CD14-positive monocyte (primary cell): ENCODE results near the gene OSBPL9. TPM values are rescaled to one million over a fixed set of nuclear protein-coding genes. Genes with fewer than 3 reads are reported as not detected.

Source experiments
- DNase-seq, 3 donors: peaks; one replicate each; pipeline ENCODE4 v3.0.0-alpha.2; 2011 to 2022
- H2AFZ ChIP-seq: 2 replicates; pipeline ENCODE4 v1.6.0; 2012; ENCODE audit warnings: mild to moderate bottlenecking, low read depth, low read length, inconsistent platforms; ENCODE audit not compliant: insufficient read depth, poor library complexity, severe bottlenecking
- H3K27ac ChIP-seq, 2 donors: 1 replicate in 1 of 2; 2 replicates in 1 of 2; pipeline ENCODE4 v1.5.1; 2012 to 2013; ENCODE audit warnings: low read length in 2 of 2, control low read depth in 1 of 2, inconsistent platforms in 1 of 2, low read depth in 1 of 2, mild to moderate bottlenecking in 1 of 2
- H3K27me3 ChIP-seq, 2 donors: one replicate each; pipeline versions ENCODE4 v1.6.0 to v1.6.1; 2011 to 2013; ENCODE audit warnings: low read length in 2 of 2; ENCODE audit not compliant: control insufficient read depth in 2 of 2, insufficient read depth in 2 of 2
- H3K36me3 ChIP-seq, 2 donors: replicated peaks in 1 of 2; 1 replicate in 1 of 2; 2 replicates in 1 of 2; pipeline versions ENCODE4 v1.5.1 to v1.6.1; 2012 to 2013; ENCODE audit warnings: low read length in 2 of 2, control low read depth in 1 of 2, inconsistent platforms in 1 of 2, mild to moderate bottlenecking in 1 of 2; ENCODE audit not compliant: insufficient read depth in 2 of 2, control insufficient read depth in 1 of 2
- H3K4me1 ChIP-seq, 2 donors: 1 replicate in 1 of 2; 2 replicates in 1 of 2; pipeline versions ENCODE4 v1.5.1 to v1.6.1; 2012 to 2013; ENCODE audit warnings: low read length in 2 of 2, control low read depth in 1 of 2, inconsistent platforms in 1 of 2, mild to moderate bottlenecking in 1 of 2, moderate library complexity in 1 of 2; ENCODE audit not compliant: insufficient read depth in 2 of 2, control insufficient read depth in 1 of 2
- H3K4me2 ChIP-seq: replicated peaks from 2 replicates; pipeline ENCODE3; 2012; ENCODE audit warnings: low read length, moderate library complexity, mild to moderate bottlenecking; ENCODE audit not compliant: poor library complexity, severe bottlenecking; ENCODE audit errors: extremely low read depth
- H3K4me3 ChIP-seq, 3 experiments: fragments of 200-600 bp in 1 of 3; sonication (generic) in 1 of 3; replicated peaks in 1 of 3; 1 replicate in 2 of 3; 2 replicates in 1 of 3; pipeline ENCODE4 v1.5.1; 2011 to 2013; ENCODE audit warnings: low read length in 3 of 3, mild to moderate bottlenecking in 3 of 3, control low read depth in 2 of 3, low read depth in 2 of 3, inconsistent platforms in 1 of 3, moderate library complexity in 1 of 3
- H3K79me2 ChIP-seq: 2 replicates; pipeline ENCODE4 v1.6.0; 2012; ENCODE audit warnings: mild to moderate bottlenecking, control low read depth, inconsistent platforms, low read length, moderate library complexity; ENCODE audit not compliant: insufficient read depth
- H3K9ac ChIP-seq: 2 replicates; pipeline ENCODE4 v1.6.0; 2017; ENCODE audit warnings: low read length, mild to moderate bottlenecking; ENCODE audit not compliant: insufficient read depth, poor library complexity, severe bottlenecking
- H3K9me3 ChIP-seq, 2 donors: replicated peaks in 1 of 2; 1 replicate in 1 of 2; 2 replicates in 1 of 2; pipeline versions ENCODE4 v1.5.1 to v1.6.1; 2012 to 2013; ENCODE audit warnings: low read length in 2 of 2, control low read depth in 1 of 2; ENCODE audit not compliant: control insufficient read depth in 1 of 2, insufficient read depth in 1 of 2
- H4K20me1 ChIP-seq: 2 replicates; pipeline ENCODE4 v1.6.0; 2012; ENCODE audit warnings: mild to moderate bottlenecking, low read length, control low read depth, moderate library complexity; ENCODE audit not compliant: insufficient read depth
- H3K27ac Mint-ChIP-seq, 7 donors: one replicate each; pipeline ENCODE4 v1.8.0; 2020; ENCODE audit warnings: mild to moderate bottlenecking in 7 of 7, mixed read lengths in 7 of 7, moderate library complexity in 6 of 7, inconsistent platforms in 2 of 7
- H3K27me3 Mint-ChIP-seq, 3 donors: one replicate each; pipeline ENCODE4 v1.8.0; 2021 to 2022; ENCODE audit warnings: low read depth in 3 of 3, mild to moderate bottlenecking in 3 of 3, mixed read lengths in 3 of 3, moderate library complexity in 3 of 3, inconsistent platforms in 1 of 3
- H3K36me3 Mint-ChIP-seq, 2 donors: one replicate each; pipeline ENCODE4 v1.8.0; 2020; ENCODE audit warnings: mixed read lengths in 2 of 2, inconsistent platforms in 1 of 2, mild to moderate bottlenecking in 1 of 2
- H3K4me1 Mint-ChIP-seq: one replicate; pipeline ENCODE4 v1.8.0; 2020; ENCODE audit warnings: mild to moderate bottlenecking, mixed read lengths
- H3K4me3 Mint-ChIP-seq, 2 donors: one replicate each; pipeline ENCODE4 v1.8.0; 2020; ENCODE audit warnings: mild to moderate bottlenecking in 2 of 2, mixed read lengths in 2 of 2, moderate library complexity in 1 of 2
- H3K9me3 Mint-ChIP-seq, 7 donors: one replicate each; pipeline ENCODE4 v1.8.0; 2020 to 2022; ENCODE audit warnings: mixed read lengths in 7 of 7, mild to moderate bottlenecking in 6 of 7, moderate library complexity in 6 of 7, inconsistent platforms in 2 of 7
- WGBS: methylation state at CpG from one replicate; pipeline ENCODE4 v1.1.5; 2013; ENCODE audit warnings: missing lambda C conversion rate; ENCODE audit not compliant: insufficient coverage; 5-methylcytosine and 5-hydroxymethylcytosine counted together
- intact Hi-C, 2 donors: fragments of 100-400 bp; cut with micrococcal nuclease; formaldehyde crosslinking; loops; one replicate each; pipeline versions ENCODE4 v1.15.0 to v1.15.1; 2023
- polyA plus RNA-seq, 3 donors: library from polyadenylated mRNA; depleted of rRNA in 1 of 3; unstranded in 2 of 3; stranded (reverse) in 1 of 3; fragments of 300-500 nt in 2 of 3; fragments of >200 nt in 1 of 3; fragmentation: Illumina TruSeq in 2 of 3; gene quantifications; 1 replicate in 2 of 3; 2 replicates in 1 of 3; pipeline ENCODE4 v1.2.3, GENCODE V29; 2012 to 2021
- TF ChIP-seq, protein P1 (sequence below): fragments of 200-600 bp; IDR thresholded peaks from one replicate; pipeline ENCODE4 v1.8.0; 2022; ENCODE audit warnings: antibody characterized with exemption, mild to moderate bottlenecking

OSBPL9 gene
- polyA plus RNA-seq, 3 donors, result 22.2 to 41.4 (median 31.3) TPM

DNA sequence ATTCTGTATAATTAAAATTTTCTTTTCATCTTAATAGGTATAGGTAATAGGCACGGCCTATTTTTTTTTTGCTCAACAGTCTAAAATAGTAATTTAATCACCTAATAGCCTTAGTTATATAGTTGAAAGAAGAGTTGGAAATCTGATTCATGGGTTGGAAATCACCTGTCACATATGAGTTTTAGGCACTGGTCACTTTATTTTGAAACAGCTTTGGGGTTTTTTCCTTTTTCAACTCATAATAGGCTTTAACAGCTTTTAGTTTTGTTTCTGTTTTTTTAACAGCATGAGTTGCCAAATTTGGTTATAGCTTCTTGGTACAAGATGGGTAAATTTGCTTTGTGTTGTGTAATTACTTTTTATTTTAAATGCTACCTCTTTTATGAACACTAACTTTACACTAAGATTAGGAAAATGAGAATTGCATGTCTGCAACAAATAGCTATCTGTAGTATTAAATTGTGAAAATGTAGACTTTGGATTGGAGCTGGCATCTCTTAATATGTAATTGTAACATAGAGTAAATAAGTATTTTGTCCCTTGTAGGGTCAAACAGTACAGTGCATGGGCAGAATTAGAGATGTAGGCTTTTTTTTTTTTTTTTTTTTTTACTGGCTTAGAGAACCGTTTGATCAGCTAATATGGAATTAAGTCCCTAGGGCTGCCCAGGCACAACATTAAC lies 109.8 kb downstream of the OSBPL9 start:
- Histone ChIP-seq H4K20me1 (peaks cover 47% of the 10 kb centered on the region), H3K27me3 (no peaks in the 10 kb centered on the region), H3K4me1 (peaks cover 32 to 35% of the 10 kb centered on the region in 2 donors), H3K9me3 (no peaks in the 10 kb centered on the region), H3K36me3 (no peaks in the 10 kb centered on the region), H2AFZ (no peak overlapping the region), H3K9ac (no peak overlapping the region), H3K4me2 (no peak overlapping the region), H3K27ac (peak overlapping the region in 1 of 2 donors; percentile 22), H3K79me2 (peaks cover 29% of the 10 kb centered on the region), H3K4me3 (no peak overlapping the region)
- intact Hi-C loops, result no loop called here
- Mint-ChIP-seq H3K9me3 (peaks cover 0 to 1% (median 0%) of the 10 kb centered on the region in 7 donors), H3K27ac (peak overlapping the region; percentile 25 to 76 (median 56)), H3K4me3 (no peak overlapping the region), H3K4me1 (peaks cover 46% of the 10 kb centered on the region), H3K27me3 (peaks cover 0 to 1% (median 0%) of the 10 kb centered on the region in 3 donors), H3K36me3 (peaks cover 0 to 14% of the 10 kb centered on the region in 2 donors)
- TF ChIP-seq, protein P1, sequence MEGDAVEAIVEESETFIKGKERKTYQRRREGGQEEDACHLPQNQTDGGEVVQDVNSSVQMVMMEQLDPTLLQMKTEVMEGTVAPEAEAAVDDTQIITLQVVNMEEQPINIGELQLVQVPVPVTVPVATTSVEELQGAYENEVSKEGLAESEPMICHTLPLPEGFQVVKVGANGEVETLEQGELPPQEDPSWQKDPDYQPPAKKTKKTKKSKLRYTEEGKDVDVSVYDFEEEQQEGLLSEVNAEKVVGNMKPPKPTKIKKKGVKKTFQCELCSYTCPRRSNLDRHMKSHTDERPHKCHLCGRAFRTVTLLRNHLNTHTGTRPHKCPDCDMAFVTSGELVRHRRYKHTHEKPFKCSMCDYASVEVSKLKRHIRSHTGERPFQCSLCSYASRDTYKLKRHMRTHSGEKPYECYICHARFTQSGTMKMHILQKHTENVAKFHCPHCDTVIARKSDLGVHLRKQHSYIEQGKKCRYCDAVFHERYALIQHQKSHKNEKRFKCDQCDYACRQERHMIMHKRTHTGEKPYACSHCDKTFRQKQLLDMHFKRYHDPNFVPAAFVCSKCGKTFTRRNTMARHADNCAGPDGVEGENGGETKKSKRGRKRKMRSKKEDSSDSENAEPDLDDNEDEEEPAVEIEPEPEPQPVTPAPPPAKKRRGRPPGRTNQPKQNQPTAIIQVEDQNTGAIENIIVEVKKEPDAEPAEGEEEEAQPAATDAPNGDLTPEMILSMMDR, result no peak
- no CpG with 5 or more reads among the region's 2 CpGs for WGBS
- DNase-seq, result peak; percentile 15 to 83 (median 49)

DNA sequence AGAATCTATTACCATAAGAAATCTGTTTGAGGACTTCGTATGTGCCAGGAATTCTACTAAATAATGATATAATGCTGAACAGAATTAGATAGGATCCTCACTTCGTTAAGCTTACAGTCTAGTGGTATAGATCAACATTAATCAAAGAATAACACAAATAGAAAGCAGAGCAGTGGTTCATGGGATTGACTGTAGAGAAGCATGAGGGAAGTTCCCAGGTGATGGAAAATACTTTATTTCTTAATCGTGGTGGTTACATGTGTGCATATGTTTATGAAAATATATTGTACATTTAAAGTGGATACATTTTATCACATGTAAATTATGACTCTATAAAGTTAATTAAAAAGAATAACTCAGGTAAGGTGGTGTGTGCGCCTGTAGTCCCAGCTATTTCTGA lies 110.5 kb downstream of the OSBPL9 start:
- Mint-ChIP-seq H3K27me3 (peaks cover 0 to 1% (median 0%) of the 10 kb centered on the region in 3 donors), H3K4me1 (peaks cover 46% of the 10 kb centered on the region), H3K27ac (peak overlapping the region in 2 of 7 donors; percentile 11 to 50), H3K4me3 (no peak overlapping the region), H3K36me3 (peaks cover 0 to 14% of the 10 kb centered on the region in 2 donors), H3K9me3 (peaks cover 0 to 1% (median 0%) of the 10 kb centered on the region in 7 donors)
- Histone ChIP-seq H3K4me1 (peaks cover 32 to 35% of the 10 kb centered on the region in 2 donors), H3K4me3 (no peak overlapping the region), H4K20me1 (peaks cover 53% of the 10 kb centered on the region), H3K4me2 (no peak overlapping the region), H3K27ac (no peak overlapping the region), H2AFZ (no peak overlapping the region), H3K36me3 (no peaks in the 10 kb centered on the region), H3K9me3 (no peaks in the 10 kb centered on the region), H3K79me2 (peaks cover 36% of the 10 kb centered on the region), H3K27me3 (no peaks in the 10 kb centered on the region), H3K9ac (no peak overlapping the region)
- intact Hi-C loops, result no loop called here
- TF ChIP-seq, protein P1, result no peak
- no CpG with 5 or more reads among the region's 4 CpGs for WGBS
- DNase-seq, result peak in 1 of 3 donors; percentile 58
